HG03280 (cell line): Measurements from ENCODE around the gene PPFIA2.

ENCODE experiments used
- ATAC-seq: cut with Tn5 transposase; IDR thresholded peaks from one replicate; pipeline ENCODE4 v1.9.1; 2021; ENCODE audit warnings: mild to moderate bottlenecking, moderate library complexity; ENCODE audit not compliant: unreplicated experiment

PPFIA2 gene

GRCh38 chr12:81461163-81461562 is 298.0 kb downstream of the PPFIA2 start:
- ATAC-seq: no peak

GRCh38 chr12:81450920-81451739 is 308.0 kb downstream of the PPFIA2 start:
- peak; percentile 47 for ATAC-seq

- no peak for ATAC-seq
These were observed 317.5 kb downstream of the PPFIA2 start for GRCh38 chr12:81441629-81442028.

- ATAC-seq: no peak
These were observed 319.1 kb downstream of the PPFIA2 start for GRCh38 chr12:81440001-81440400.

- ATAC-seq: no peak
These were observed 319.8 kb downstream of the PPFIA2 start for GRCh38 chr12:81439344-81439743.

GRCh38 chr12:81417056-81417455 is 342.1 kb downstream of the PPFIA2 start:
- ATAC-seq: no peak

- no peak for ATAC-seq
These were observed 342.6 kb downstream of the PPFIA2 start for GRCh38 chr12:81416571-81416970.

GRCh38 chr12:81414441-81414840 is 344.7 kb downstream of the PPFIA2 start:
- no peak for ATAC-seq

- ATAC-seq: no peak
These were observed 346.2 kb downstream of the PPFIA2 start for GRCh38 chr12:81412940-81413339.

GRCh38 chr12:81403348-81403747 is 355.8 kb downstream of the PPFIA2 start:
- no peak for ATAC-seq

GRCh38 chr12:81401241-81401640 is 357.9 kb downstream of the PPFIA2 start:
- ATAC-seq: no peak

GRCh38 chr12:81400024-81400423 is 359.1 kb downstream of the PPFIA2 start:
- no peak for ATAC-seq

- no peak for ATAC-seq
These were observed 363.7 kb downstream of the PPFIA2 start for GRCh38 chr12:81395431-81395830.

- ATAC-seq: no peak
These were observed 369.5 kb downstream of the PPFIA2 start for GRCh38 chr12:81389550-81390099.

- ATAC-seq: no peak
These were observed 373.0 kb downstream of the PPFIA2 start for GRCh38 chr12:81386101-81386500.

- no peak for ATAC-seq
These were observed 377.2 kb downstream of the PPFIA2 start for GRCh38 chr12:81381951-81382350.

- no peak for ATAC-seq
These were observed 380.4 kb downstream of the PPFIA2 start for GRCh38 chr12:81378601-81379285.

- ATAC-seq: no peak
These were observed 381.4 kb downstream of the PPFIA2 start for GRCh38 chr12:81377771-81378170.

- no peak for ATAC-seq
These were observed 383.2 kb downstream of the PPFIA2 start for GRCh38 chr12:81375969-81376368.

GRCh38 chr12:81370456-81370855 is 388.7 kb downstream of the PPFIA2 start:
- ATAC-seq: no peak

GRCh38 chr12:81369175-81369574 is 390.0 kb downstream of the PPFIA2 start:
- no peak for ATAC-seq

- no peak for ATAC-seq
These were observed 393.9 kb downstream of the PPFIA2 start for GRCh38 chr12:81365284-81365683.
